ENCODE measurements around the gene RPS6KB2.
"Not testable (repeated sequence)": the region's sequence is repeated elsewhere in the genome, so short reads cannot be mapped to it uniquely, and the experiment has no call there.

RPS6KB2 gene

GRCh38 chr11:67397986-67398660, 30.2 kb upstream of the RPS6KB2 start:
- no peak for DNase-seq

- no peak for DNase-seq
Measured at GRCh38 chr11:67398661-67399563, 29.4 kb upstream of the RPS6KB2 start.

GRCh38 chr11:67400251-67400941, 27.9 kb upstream of the RPS6KB2 start:
- DNase-seq, result peak; percentile 33

GRCh38 chr11:67400942-67401494, 27.3 kb upstream of the RPS6KB2 start:
- no peak for DNase-seq

DNA sequence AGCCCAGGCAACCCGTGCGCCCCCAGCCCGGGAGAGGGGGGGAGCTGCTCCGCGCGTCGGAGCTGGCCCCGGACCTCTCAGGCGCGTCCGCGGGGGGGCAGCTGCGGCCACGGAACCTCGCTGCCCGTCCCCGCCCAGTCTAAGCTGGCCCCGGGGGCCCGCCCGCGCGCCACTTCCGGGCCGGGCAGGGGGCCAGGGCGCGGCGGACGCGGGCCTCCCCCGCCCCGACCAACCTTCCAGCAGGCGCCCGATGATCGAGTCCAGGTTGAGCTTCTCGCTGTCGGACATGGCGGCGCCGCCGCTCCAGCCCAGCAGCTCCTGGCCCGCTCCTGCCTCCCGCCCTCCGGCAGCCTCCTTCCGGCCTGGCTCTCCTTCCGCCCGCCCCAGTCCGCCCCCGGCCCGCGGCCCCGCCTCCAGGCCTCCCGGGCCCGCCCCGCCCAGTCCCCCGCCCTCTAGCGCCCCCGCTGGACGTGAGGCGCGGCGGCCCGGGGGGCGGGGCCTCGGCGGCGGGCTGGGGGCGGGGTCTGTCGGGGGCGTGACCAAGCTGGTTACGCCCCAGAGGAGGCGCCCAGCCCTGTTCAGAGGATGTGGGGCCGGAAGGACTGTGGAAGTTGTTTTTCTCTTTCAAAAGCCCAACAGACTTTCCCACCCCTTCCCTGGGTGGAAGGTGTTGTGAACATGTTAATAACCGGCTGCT, 26.7 kb upstream of the RPS6KB2 start, which contains the start of gene PPP1CA:
Gene PPP1CA, minus strand, starts transcription at position 364 of the 697 bp plus-strand sequence. Its CDS starts 76 bp downstream, at position 288.
- DNase-seq, result peak; percentile 89

- DNase-seq, result not testable (repeated sequence)
Measured at GRCh38 chr11:67402192-67402839, 26.0 kb upstream of the RPS6KB2 start.

- DNase-seq, result not testable (repeated sequence)
Measured at GRCh38 chr11:67403085-67403484, 25.2 kb upstream of the RPS6KB2 start.

DNA sequence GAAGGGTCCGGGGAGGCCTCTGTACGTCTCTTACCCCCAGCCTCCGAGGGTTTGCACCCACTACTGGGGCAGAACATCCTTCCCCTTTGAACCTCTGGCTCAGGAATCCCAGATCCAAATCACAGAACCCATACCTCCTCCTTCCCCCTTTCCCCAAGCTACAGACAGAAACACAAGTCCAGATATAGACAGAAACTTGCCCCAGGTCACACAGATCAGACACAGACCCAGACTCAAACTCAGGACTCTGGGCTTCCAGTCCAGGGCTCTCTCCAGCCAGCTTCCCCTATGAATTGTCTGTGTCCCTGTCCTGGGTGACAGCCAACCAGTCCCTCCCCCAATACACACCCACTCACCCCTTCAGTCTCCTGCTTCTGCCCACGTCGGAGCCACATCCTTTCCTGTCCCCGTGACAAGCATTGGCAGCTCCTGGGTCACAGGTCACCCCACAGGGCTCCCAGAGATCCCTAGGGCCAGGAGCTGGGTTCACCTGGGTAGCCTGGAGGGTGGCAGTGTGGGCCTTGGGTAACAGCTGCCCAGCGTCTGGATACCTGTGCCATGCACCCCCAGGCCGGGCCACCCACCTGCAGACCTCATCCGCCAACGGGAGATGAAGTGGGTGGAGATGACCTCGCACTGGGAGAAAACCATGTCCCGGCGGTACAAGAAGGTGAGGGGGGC, 23.6 kb upstream of the RPS6KB2 start:
- DNase-seq, result peak; percentile 55

GRCh38 chr11:67405196-67405567, 23.1 kb upstream of the RPS6KB2 start:
- DNase-seq, result no peak

DNA sequence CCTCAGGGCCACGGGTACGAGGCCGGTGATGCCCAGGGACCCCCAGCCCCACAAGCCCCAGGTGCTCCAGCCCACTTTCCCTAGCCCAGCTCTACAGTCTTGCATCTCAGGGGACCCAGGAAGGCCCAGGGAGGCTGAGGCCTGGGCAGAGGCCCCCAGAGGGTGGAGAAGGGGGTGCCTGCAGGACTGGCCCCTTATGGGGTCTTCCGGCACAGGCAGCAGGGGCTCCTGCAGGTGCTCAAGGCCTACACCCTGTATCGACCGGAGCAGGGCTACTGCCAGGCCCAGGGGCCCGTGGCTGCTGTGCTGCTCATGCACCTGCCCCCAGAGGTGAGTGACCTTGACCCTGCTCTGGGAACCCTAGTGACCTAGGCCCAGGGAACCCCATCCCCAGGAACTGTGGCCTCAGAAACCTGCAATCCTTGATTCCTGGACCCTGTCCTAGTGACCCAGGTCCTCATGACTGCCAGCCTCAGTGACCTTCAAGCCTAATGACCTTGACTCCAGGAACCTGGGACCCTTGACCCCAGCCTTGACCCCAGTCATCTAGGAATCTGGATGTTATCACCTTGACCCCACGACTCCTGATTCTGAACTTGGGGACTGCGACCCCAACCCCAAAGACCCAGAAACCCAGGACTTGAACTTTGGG, 22.5 kb upstream of the RPS6KB2 start:
- no peak for DNase-seq

DNA sequence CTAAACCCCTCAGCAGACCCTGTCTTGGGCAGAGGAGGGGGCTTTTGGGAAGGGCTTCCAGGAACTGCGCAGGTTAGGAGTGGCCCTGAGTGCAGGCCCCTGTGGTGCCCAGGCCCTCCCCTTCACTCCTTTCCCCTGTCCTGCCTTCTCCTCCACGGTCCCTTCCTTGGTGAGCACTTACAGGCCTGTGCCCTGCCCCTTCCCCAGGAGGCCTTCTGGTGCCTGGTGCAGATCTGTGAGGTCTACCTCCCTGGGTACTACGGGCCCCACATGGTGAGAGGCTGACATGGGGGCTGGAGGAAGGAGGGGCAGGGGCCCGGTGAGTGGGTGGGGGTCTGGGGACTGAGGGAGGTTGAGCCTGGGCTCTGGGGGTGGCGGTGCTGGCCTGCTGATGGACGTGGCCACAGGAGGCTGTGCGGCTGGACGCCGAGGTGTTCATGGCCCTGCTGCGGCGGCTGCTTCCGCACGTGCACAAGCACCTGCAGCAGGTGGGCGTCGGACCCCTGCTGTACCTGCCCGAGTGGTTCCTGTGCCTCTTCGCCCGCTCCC, 21.8 kb upstream of the RPS6KB2 start:
- DNase-seq, result no peak

- no peak for DNase-seq
Measured at GRCh38 chr11:67406969-67407687, 21.2 kb upstream of the RPS6KB2 start.

- DNase-seq, result no peak
Measured at GRCh38 chr11:67407688-67408163, 20.6 kb upstream of the RPS6KB2 start.

GRCh38 chr11:67408437-67409200, 19.7 kb upstream of the RPS6KB2 start:
- DNase-seq, result no peak

GRCh38 chr11:67409261-67409666, 19.0 kb upstream of the RPS6KB2 start:
- DNase-seq, result peak; percentile 66

GRCh38 chr11:67409781-67410368, 18.4 kb upstream of the RPS6KB2 start:
- no peak for DNase-seq

- DNase-seq, result no peak
Measured at GRCh38 chr11:67410369-67410831, 17.9 kb upstream of the RPS6KB2 start.
